Hepatic stellate cell (primary cell): ENCODE data around the gene MRPS18A.

Experiments used
- DNase-seq: peaks from one replicate; pipeline ENCODE4 v3.0.0; 2011; ENCODE audit warnings: low spot score

The MRPS18A gene

DNA sequence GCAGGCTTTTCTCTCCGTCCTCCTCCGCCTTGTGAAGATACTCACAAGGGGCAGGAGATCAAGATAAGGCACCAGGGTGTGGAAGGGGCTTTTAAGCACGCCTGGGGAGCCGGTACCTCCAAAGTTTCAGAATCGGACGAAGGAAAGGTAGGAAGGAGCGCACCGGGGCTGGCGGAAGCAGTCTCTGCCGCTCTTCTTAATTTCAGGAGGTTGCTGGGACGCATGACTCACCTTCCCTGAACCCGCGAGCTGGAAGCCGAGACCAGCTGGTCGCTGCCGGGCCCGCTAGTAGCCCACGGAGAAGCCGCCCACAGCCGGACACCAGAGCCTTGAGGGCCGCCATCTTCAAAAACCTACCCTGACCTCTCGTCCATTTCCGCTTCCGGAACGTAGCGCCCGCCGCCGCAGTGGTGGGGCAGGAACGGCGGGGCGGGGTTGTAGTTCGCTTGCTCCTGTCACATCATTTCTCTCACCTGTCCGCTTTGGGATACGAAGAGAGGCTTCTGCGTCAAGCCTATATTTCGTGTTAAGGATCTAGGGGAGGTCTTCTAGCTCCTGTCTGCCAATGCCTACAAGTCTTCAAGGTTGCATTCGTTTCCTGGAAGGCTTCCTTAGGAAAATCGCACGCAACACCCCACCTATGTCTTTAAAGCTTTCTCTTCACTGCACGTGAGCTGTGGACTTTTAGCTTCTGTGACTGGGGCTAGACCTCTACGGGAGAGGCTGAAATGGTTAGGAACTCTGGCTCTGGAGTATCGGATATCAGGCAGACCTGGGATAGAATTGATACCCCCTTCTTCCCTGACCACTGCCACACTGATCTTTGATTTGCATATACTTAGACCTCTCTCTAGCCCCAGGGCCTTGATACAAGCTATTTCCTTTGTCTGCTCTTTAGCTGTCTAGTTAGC is at the start of gene MRPS18A:
Gene MRPS18A, minus strand, starts transcription at position 355 of the 911 bp plus-strand sequence. Its CDS starts 12 bp downstream, at position 343.
- peak; percentile 85 for DNase-seq

DNA sequence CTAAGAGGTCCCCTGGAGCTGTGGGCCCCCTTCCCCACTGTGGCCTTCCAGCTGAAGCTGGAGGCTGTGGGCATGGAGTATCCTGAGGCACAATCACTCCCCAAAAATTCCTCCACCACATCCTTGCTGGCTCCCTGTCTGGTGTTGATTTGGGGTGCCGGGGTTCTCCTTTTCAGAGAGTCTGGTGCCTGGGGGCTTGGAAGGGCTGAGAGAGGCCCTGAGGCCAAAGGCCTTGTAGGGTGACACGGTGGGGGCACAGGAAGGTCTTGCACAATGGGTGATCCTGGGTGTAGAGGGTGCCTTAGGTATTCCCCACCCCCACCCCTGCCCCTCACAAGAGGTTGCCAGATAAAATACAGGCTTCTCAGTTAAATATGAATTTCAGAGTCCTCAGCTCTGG is 49.3 kb upstream of the MRPS18A start:
- DNase-seq, result no peak

DNA sequence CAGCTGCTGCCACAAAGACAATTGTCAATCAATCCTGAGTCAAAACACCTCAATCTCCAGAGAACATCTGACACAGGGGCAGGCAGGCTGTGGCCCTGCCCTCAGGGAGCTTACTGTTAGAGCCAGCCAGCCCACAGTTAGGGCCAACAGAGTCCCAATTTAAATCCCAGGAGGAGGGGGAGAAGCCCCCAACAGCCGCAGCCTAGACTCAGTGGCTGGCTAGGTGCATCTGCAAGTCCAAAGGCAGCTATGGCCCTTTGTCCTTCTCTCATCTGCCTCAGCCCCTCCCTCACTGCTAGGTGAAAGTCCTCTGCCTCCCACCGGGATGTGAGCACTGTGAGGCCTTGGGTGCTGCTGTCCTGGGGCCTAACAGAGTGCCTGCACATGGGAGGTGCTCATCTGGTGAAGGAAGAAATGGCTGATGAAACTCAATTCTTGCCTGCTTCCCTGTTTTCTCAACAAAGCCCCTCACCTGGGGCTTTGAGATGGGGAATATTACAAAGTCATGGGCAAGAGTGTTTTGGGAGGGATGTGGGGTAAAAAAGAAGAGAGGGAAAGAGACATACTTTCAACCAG is 48.7 kb upstream of the MRPS18A start:
- DNase-seq, result no peak

GRCh38 chr6:43735642-43736199 is 48.1 kb upstream of the MRPS18A start:
- DNase-seq, result no peak

- no peak for DNase-seq
Observed at GRCh38 chr6:43734294-43734665, 46.7 kb upstream of the MRPS18A start.

GRCh38 chr6:43733471-43734293 is 46.1 kb upstream of the MRPS18A start:
- no peak for DNase-seq

GRCh38 chr6:43730634-43731033 is 43.0 kb upstream of the MRPS18A start:
- no peak for DNase-seq

DNA sequence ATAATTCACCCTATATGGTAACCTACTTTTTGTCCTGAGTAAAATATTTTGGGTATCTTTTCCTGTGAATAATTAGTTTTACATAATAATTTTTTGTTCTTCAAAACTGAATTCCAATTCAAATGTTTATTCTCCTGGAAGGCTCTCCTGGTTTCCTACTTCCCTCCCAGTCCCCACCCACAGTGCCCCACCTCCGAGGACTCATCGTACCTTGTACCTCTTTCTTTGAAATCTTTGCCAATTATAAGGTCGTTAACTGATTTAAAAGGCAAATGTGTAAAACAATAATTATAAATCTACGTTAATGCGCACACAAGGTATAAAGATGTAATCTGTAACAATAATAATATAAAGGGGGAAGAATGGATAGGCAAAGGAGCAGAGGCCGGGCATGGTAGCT is 41.9 kb upstream of the MRPS18A start:
- DNase-seq, result no peak

GRCh38 chr6:43728586-43728985 is 41.0 kb upstream of the MRPS18A start:
- no peak for DNase-seq

DNA sequence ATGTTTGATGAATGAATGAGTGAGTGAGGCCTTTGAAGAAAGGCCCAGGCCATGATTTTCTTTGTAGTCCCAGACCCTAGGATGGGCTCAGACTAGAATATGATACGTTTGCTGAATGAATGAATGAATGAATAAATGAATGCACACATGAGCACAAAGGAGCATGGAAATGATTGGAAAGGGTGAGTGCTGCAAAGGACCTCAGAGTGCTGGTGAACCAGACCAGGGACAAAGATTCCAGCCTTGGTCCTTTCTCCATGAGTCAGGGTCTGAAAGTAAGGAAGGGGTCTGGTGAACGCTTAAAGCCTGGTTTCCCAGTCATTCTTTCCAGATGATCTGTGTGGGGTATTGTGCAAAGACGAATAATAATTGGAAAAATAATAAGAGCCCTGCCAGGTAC is 40.0 kb upstream of the MRPS18A start:
- DNase-seq, result no peak

- DNase-seq, result no peak
Observed at GRCh38 chr6:43725643-43726580, 38.3 kb upstream of the MRPS18A start.

- no peak for DNase-seq
Observed at GRCh38 chr6:43724914-43725642, 37.5 kb upstream of the MRPS18A start.

GRCh38 chr6:43724354-43724753 is 36.8 kb upstream of the MRPS18A start:
- DNase-seq, result no peak

DNA sequence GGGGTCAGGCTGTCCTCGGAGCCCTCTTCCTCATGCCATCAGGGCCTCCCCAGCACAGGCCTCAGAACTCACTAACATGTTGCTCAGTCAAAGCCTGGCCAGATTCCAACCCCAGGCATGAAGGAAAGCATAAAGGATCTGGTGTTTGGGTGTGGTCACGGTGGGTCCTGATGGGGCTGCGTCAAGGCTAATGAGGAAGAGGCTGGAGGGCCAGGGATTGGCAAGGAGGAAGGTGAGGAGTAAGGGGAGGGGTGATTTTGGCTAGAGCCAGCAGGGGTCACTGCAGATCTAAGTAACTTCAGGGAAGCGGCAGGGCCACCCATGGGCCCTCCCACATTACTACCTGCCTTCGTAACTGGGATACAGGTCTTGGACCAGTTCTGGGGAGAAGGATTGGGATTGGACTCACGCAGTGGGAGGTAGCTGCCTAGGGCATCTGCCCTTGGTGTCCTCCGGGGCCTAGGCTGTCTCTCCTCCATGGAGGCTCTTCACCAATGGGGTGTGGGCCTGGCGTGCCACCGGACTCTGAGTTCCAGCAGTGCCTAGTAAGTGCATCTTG is 36.2 kb upstream of the MRPS18A start:
- DNase-seq, result peak; percentile 66

- DNase-seq, result no peak
Observed at GRCh38 chr6:43722920-43723545, 35.4 kb upstream of the MRPS18A start.

GRCh38 chr6:43720999-43721398 is 33.4 kb upstream of the MRPS18A start:
- DNase-seq, result no peak

DNA sequence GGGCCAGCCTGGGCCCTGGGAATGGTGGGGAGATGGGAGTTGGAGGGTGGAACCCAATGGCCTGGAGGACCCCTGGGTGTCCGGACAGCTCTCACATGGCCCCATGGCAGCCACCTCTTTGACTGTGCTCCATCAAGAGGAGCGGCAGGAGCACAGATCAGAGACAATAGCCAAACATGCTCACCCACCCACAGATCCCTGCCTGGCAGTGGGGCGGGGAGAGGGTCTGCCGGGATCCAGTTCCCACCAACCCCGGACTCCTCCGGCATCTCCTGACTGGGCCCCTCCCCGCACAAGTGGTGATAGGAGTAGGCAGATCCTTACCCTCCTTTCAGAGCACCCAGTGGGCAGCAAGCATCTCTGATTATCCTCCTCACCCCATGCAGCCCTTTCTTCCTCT is 31.9 kb upstream of the MRPS18A start:
- DNase-seq, result no peak

- no peak for DNase-seq
Observed at GRCh38 chr6:43718387-43719105, 31.0 kb upstream of the MRPS18A start.

- DNase-seq, result no peak
Observed at GRCh38 chr6:43717822-43718221, 30.2 kb upstream of the MRPS18A start.
